ENCODE results near the gene PGAP6. TPM values are rescaled to one million over a fixed set of nuclear protein-coding genes. Genes with fewer than 3 reads are reported as not detected.
A peak's percentile ranks its signal among the peaks of the same experiment; 100 is the strongest.
"Not testable (repeated sequence)": the region's sequence is repeated elsewhere in the genome, so short reads cannot be mapped to it uniquely, and the experiment has no call there.

Gene PGAP6
- total RNA-seq, 3 donors from 2014 or later = 33.4 to 39.1 (median 34.0) TPM

DNA sequence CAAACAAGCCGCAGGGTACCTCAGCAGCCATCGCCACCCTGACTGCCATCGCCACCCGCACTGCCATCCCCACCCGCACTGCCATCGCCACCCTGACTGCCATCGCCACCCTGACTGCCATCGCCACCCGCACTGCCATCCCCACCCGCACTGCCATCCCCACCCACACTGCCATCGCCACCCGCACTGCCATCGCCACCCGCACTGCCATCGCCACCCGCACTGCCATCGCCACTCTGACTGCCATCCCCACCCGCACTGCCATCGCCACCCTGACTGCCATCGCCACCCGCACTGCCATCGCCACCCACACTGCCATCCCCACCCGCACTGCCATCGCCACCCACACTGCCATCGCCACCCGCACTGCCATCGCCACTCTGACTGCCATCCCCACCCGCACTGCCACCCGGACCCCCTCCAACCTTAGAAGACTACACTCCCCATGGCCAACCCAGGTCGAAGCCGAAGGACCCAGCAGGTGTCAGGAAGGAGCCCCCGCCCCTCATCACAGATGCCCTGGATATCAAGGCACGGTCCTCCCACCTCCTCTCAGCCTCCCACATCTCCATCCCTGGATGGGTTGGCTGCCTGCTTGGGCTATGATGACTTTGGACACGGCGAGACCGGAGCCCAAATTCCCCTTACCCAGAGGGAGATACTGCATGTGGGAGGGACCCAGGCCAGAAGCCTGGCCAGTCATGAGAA, 3.5 kb downstream of the PGAP6 start:
- not testable (repeated sequence) for ATAC-seq; H3K36me3 Mint-ChIP-seq (ENCODE audit: insufficient read depth)
- peaks cover 21% of the 10 kb centered on the region for H3K4me1 Mint-ChIP-seq (ENCODE audit: low read depth)

DNA sequence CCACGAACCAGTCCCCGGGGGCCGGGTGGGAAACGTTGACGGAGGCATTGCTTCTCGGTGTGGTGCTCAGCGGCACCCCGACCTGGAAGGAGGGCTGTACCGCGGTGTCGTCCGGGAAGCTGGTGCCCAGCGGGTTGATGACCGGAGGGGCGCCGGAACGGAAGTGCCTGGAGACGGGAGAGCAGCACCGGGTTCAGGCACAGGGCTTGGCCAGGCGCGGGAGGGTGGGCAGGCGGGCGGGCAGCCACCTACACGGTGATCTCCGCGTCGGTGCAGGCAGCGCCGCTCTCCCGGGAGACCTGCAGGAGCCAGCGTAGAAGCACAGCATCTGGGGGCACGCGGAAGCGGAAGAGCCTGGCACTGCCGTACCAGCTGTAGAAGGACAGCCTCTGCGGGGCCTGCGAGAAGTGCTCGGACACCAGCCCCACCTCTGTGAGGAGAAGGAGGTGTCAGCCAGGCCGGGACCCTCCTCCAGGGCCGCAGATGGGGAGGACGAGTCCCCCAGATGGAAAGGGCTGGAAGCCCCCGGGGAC, 4.3 kb downstream of the PGAP6 start:
- no peak for ATAC-seq
- peaks cover 14% of the 10 kb centered on the region for H3K4me1 Mint-ChIP-seq (ENCODE audit: low read depth)
- no peak for DNase-seq
- no peaks in the 10 kb centered on the region for H3K9me3 Mint-ChIP-seq
- no peak overlapping the region for H3K4me3 Mint-ChIP-seq
- no peaks in the 10 kb centered on the region for H3K36me3 Mint-ChIP-seq (ENCODE audit: insufficient read depth)
- no peaks in the 10 kb centered on the region for H3K27me3 Mint-ChIP-seq (ENCODE audit: low read depth)

More for the DNA sequence above, 3.5 kb downstream of the PGAP6 start:
- H3K4me3 Mint-ChIP-seq; DNase-seq; H3K9me3 Mint-ChIP-seq; H3K27me3 Mint-ChIP-seq (ENCODE audit: low read depth): not testable (repeated sequence)

DNA sequence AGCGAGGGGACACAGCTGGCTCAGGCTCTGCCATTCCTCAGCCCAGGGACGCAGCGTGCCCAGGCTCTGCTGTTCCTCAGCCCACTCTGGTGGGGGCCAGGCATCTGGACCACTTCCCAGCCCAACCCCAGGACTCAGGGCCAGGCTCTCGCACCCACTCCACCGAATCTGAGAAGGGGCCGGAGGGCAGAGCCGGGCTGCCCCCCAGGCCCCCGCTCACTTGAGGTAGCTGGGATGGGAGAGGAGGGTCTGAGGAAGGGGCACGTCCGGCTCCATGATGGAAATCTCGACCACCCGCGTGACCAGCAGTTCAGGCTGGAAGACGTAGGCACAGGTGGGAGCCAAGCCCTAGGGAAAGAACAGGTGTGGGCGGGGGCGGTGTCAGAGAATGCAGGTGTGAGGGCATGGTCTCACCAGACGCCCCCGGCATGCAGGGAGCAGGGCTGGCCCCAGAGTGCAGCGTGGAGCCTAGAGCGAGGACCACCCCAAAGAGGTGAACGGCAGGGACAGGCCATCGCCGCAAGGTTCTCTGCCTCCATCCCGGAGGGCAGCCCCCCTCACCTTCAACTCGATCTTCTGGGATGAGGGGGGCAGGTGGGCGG, 4.9 kb downstream of the PGAP6 start:
- Mint-ChIP-seq H3K27me3 (ENCODE audit: low read depth) (no peaks in the 10 kb centered on the region), H3K4me3 (no peak overlapping the region), H3K36me3 (ENCODE audit: insufficient read depth) (no peaks in the 10 kb centered on the region), H3K9me3 (no peaks in the 10 kb centered on the region), H3K4me1 (ENCODE audit: low read depth) (peaks cover 12% of the 10 kb centered on the region)
- DNase-seq = no peak
- ATAC-seq = no peak

DNA sequence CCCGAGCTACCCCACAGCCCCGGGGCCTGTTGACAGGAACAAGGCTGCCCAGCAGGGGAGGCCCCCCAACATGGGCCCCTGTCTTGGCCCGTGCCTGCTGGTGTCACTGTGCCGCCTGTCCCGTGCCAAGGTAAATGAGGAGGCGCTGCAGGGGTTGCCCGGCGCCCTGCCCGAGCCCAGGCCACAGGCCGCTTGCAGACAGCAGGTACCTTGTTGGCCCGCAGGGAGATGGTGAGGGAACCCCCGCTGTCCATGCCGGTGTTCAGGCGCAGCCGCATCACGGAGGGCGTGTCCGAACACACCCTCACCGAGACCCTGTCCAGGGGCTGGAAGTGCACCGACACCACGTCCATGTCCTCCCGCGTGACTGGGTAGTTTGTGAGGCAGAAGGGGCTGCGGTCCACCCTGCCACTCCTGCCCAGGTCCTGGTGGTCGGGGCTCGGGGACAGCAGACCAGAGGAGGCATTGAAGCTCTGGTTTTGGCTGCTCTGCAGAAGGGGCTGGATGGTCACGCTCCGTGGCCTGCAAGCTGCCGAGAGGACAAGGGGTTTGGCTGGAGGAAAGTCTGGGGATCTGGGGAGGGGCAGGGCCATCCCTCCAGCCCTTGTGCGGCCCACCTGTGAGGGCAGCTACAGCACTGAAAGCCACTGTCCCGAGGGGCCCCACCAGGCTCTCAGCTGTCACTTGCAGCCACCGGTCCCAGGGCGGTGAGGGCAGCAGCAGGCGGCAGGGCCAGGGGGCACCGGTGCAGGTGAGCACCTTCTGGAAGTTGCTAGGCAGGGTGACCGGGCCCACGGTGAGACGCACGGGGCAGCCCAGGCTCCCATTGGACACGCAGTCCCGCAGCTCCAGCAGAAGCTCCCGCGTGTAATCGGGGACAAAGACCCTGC, 5.6 kb downstream of the PGAP6 start:
- H3K4me3 Mint-ChIP-seq = no peak overlapping the region

DNA sequence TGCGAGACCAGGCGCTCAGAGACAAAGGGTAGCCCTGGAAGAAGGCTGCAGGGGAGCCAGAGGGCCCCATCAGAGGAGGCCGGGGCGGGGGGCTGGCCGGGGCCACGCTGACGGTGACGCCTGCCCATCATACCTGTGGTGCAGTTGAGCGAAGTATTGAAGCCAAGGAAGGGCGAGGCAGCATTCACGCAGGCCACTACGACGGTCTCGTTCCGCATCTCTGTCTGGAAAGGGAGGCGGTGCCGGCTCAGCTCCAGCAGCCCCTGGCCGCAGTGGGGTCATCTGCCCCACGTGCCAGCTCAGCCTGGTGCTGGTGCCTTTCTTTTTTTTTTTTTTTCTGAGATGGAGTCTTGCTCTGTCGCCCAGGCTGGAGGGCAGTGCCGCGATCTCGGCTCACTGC, 6.6 kb downstream of the PGAP6 start:
- no peak for ATAC-seq
- no peak for DNase-seq
- Mint-ChIP-seq H3K9me3 (no peaks in the 10 kb centered on the region), H3K4me1 (ENCODE audit: low read depth) (peaks cover 16% of the 10 kb centered on the region), H3K27me3 (ENCODE audit: low read depth) (no peaks in the 10 kb centered on the region), H3K4me3 (no peak overlapping the region), H3K36me3 (ENCODE audit: insufficient read depth) (no peaks in the 10 kb centered on the region)

More for the DNA sequence above, 5.6 kb downstream of the PGAP6 start:
- Mint-ChIP-seq H3K4me1 (ENCODE audit: low read depth) (peaks cover 12% of the 10 kb centered on the region), H3K36me3 (ENCODE audit: insufficient read depth) (no peaks in the 10 kb centered on the region), H3K27me3 (ENCODE audit: low read depth) (no peaks in the 10 kb centered on the region), H3K9me3 (no peaks in the 10 kb centered on the region)
- no peak for ATAC-seq
- no peak for DNase-seq

DNA sequence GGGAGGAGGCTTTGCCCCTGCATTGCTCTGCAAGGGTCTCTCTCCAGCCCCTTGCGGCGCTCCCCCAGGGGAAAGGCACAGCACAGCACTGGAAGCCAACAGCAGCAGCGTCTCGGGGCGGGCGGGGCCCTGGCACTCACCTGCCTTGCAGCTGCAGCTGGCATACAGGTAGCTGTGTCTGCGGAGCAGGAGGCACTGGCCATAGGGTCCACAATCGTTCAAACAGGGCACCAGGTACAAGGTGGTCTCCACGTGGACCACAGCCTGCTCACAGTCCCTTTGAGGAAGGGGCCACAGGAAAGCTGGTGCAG, 7.2 kb downstream of the PGAP6 start:
- H3K27me3 Mint-ChIP-seq (ENCODE audit: low read depth) = no peaks in the 10 kb centered on the region
- H3K4me1 Mint-ChIP-seq (ENCODE audit: low read depth) = peaks cover 14% of the 10 kb centered on the region
- H3K36me3 Mint-ChIP-seq (ENCODE audit: insufficient read depth) = no peaks in the 10 kb centered on the region
- no peak for ATAC-seq
- no peak overlapping the region for H3K4me3 Mint-ChIP-seq
- no peaks in the 10 kb centered on the region for H3K9me3 Mint-ChIP-seq
- no peak for DNase-seq

DNA sequence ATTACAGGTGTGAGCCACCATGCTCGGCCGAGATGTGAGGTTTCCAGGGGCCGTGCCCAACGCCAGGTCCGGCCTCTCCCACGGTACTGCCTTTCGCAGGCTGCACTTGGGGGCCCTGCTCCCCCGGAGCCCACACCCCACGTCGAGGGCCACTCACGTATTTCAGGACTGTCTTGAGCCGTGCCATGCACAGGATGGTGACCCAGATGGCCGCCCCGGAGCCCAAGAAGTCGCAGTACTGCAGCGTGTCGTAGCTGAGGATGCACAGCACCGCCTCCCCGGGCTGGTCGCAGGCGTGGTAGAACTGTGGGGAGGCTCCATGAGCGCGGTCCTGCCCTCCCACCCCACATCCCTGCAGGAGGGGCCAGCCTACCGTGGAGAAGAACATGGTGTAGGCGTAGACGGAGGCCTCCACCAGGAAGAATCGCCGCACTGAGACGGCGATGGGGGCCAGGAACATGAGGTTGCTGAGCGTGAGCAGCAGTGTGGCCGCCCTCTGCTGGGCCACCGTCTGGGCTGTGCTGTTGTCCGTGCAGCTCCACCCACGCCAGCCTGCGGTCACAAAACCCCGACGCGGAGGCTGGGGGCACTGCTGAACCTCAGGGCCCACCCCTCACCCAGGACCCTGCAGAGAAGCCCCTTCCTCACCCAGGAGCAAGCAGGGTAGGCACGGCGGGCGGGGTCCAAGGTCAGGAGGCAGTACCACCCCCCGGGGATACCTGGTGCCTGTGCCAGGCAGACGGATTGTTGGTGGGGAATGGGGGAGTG, 7.7 kb downstream of the PGAP6 start:
- H3K4me1 Mint-ChIP-seq (ENCODE audit: low read depth) = peaks cover 14% of the 10 kb centered on the region
- no peak overlapping the region for H3K4me3 Mint-ChIP-seq
- ATAC-seq (no peak), DNase-seq (no peak)
- H3K9me3 Mint-ChIP-seq = no peaks in the 10 kb centered on the region
- no peaks in the 10 kb centered on the region for H3K27me3 Mint-ChIP-seq (ENCODE audit: low read depth)
- H3K36me3 Mint-ChIP-seq (ENCODE audit: insufficient read depth) = no peaks in the 10 kb centered on the region

DNA sequence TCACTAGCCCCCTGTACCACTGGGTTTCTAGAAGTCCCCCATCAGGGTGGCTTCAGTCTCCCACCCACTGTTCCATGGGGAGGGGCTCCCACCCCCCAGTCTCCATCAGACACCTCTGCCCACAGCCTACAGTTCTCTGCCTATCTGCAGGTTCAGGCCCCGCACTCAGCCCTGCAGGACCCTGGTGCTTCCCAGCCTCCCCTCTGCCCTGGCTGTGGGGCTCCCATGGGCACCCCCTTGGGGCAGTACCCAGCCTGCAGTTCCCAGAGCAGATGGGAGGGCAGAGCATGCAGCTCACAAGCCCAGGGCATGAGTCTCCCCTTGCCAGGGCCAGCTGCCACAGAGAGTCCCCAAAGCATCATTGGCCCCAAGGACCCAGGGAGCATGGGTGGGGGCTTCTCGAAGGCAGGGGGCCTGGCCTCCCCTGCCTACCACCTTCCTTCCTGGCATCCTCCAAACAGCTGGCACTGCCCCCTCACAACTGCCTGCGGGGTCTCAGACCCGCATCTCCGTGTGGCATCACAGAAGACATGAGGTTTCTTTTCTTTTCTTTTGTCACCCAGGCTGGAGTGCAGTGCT, 8.7 kb downstream of the PGAP6 start:
- no peak for ATAC-seq
- DNase-seq = no peak
- H3K9me3 Mint-ChIP-seq = no peaks in the 10 kb centered on the region
- H3K4me3 Mint-ChIP-seq = no peak overlapping the region
- no peaks in the 10 kb centered on the region for H3K27me3 Mint-ChIP-seq (ENCODE audit: low read depth)
- no peaks in the 10 kb centered on the region for H3K36me3 Mint-ChIP-seq (ENCODE audit: insufficient read depth)
- peaks cover 14% of the 10 kb centered on the region for H3K4me1 Mint-ChIP-seq (ENCODE audit: low read depth)

DNA sequence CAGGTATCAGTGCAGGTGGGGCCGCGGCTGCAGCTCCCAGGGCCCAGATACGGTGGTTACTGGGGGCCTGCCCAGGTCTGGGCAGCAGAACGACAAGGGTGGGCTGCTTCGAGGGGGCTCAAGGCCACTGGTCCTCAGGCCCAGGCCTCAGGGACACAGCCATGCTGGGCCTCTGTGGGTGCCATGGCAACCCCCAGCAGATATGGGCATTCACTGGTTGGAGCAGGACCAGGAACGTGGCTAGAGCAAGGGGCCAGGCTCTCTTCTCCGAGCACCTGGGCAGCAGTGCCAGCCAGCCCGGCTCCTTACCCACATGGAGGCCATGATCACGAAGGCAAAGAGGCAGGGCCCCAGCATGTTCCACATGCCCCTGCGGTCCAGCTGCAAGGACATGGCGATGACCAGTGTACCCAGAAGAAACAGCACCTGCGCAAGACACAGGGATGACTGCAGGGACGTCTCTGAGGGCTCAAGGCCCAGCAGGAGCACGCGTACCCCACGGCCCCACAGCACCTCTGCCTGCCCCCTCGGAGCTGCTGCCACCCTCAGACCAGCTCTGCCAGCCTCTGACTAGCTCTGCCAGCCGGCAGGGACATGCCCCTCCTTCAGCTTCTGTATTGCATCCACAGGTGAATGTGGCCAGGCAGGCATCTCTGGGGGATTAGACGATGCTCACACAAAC, 9.3 kb downstream of the PGAP6 start:
- ATAC-seq (no peak), DNase-seq (no peak)
- no peaks in the 10 kb centered on the region for H3K27me3 Mint-ChIP-seq (ENCODE audit: low read depth)
- H3K36me3 Mint-ChIP-seq (ENCODE audit: insufficient read depth) = no peaks in the 10 kb centered on the region
- no peaks in the 10 kb centered on the region for H3K9me3 Mint-ChIP-seq
- H3K4me1 Mint-ChIP-seq (ENCODE audit: low read depth) = peaks cover 14% of the 10 kb centered on the region
- no peak overlapping the region for H3K4me3 Mint-ChIP-seq

DNA sequence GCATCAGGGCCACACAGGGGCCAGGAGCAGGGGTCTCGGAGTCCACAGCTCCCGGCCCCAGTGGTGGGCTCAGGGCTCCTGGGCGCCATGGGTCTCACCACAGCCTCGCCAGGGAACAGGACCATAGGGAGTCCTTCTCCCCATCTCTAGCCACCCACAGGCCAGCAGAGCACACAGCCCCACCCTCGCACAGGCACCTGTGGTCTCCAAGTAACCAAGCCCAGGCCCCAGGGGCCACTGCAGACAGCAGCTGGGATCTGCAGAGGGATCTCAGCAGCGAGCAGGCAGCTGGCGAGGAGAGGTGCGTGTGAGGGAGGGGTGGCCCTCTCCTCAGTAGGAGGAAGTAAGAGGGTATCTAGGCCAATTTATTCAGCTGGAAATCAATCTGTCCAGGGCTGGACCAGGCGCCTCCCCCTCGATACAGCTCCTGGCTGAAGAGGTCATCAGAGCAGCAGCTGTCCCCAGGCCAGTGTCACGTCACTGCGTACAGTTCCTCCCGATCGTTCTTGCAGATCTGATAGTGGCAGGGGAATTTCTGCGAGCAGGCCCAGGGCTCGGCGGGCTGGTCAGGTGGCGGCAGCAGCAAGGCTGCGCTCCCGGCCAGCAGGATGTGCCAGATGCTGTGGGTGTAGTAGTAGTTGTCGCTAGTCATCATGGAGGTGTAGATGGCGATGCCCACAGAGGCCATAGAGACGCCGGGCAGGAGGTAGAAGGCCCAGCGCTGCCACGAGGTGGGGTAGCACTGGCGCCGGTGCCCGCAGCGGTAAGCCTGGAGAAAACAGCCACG, 10.1 kb downstream of the PGAP6 start:
- DNase-seq = no peak
- Mint-ChIP-seq H3K4me1 (ENCODE audit: low read depth) (peaks cover 14% of the 10 kb centered on the region), H3K9me3 (no peaks in the 10 kb centered on the region), H3K27me3 (ENCODE audit: low read depth) (no peaks in the 10 kb centered on the region), H3K4me3 (peak overlapping the region; percentile 45), H3K36me3 (ENCODE audit: insufficient read depth) (peaks cover 5% of the 10 kb centered on the region)
- no peak for ATAC-seq

DNA sequence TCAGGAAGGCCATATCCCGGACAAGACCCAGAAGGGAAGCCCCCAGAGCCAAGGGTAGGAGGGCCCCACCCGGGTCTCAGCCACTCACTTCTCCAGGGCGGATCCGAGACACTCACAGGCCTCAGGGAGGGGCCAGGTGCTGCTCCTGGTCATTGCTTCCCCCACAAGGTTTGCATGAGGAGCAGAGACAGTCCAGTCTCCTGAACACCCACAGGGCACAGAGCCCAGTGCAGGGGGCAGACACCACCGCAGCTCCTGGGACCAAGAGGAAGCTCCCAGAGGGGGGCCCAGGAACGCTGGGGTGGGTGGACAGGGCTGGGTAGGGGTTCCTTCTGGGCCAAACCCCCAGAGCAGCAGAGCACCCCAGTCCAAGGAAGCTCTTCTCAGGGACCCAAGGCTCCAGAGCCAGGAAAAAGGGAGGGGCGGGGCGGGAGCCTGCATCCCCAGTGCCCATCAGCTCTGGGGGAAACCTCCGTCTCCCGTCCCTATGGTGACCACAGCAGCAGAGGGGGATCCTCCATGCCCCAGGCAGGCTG, 10.7 kb downstream of the PGAP6 start:
- Mint-ChIP-seq H3K4me3 (peak overlapping the region; percentile 82), H3K27me3 (ENCODE audit: low read depth) (no peaks in the 10 kb centered on the region), H3K4me1 (ENCODE audit: low read depth) (peaks cover 14% of the 10 kb centered on the region), H3K36me3 (ENCODE audit: insufficient read depth) (peaks cover 6% of the 10 kb centered on the region), H3K9me3 (no peaks in the 10 kb centered on the region)
- no peak for ATAC-seq
- DNase-seq = no peak

DNA sequence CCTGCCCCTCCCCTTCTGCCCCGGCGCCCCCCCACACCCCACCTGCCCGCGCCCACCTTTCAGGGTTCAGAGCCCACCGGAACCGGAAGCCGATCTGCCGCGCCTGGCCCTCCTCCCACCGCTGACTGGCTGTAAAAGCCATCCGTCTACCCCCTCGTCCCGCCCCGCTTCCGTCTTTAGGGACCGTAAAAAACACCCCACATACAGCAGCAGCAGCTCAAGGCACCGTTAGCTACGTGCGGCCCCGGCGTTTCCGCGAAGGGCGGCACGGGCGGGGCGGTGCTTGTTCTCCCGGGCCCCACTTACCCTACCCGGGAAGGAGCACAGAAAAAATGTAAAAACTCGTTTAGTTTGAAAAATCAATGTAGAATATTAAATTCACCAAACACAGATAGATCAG, 11.3 kb downstream of the PGAP6 start, which contains the start of gene MRPL28:
Gene MRPL28 (minus strand): TSS at position 96 of the 400 bp plus-strand sequence. CDS start 320 bp downstream, outside the sequence.
- ATAC-seq (peak; percentile 99 to 100), DNase-seq (peak; percentile 91)
- Mint-ChIP-seq H3K9me3 (no peaks in the 10 kb centered on the region), H3K36me3 (ENCODE audit: insufficient read depth) (peaks cover 6% of the 10 kb centered on the region), H3K4me3 (peak within 1 kb of the TSS; percentile 82), H3K27me3 (ENCODE audit: low read depth) (no peaks in the 10 kb centered on the region), H3K4me1 (ENCODE audit: low read depth) (peaks cover 14% of the 10 kb centered on the region)
